Medulla oblongata (tissue), 1 donor: ENCODE measurements around the gene ZNF221.

Source experiments
- DNase-seq: peaks from one replicate; pipeline ENCODE4 v3.0.0-alpha.2; 2015; ENCODE audit errors: extremely low spot score

ZNF221 gene

DNA sequence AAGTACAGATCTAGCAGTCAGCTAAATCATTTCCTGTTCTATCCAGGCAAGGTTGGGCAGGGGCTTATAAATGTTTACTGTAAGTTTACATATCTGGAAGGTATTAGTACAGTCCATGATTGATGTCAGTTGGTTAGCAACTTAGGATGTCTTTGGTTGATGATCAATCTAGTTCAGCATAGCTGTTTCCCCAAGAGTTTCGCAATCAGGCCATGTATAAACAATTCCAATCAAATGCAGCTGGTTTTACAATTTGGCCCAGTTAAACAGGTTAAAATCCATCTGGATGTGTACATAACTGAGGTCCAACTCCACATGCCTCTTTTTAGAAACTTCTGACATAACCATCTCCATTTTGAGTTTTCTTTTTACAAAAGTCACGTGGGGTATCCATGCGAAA lies 6.9 kb downstream of the ZNF221 start:
- no peak for DNase-seq

DNA sequence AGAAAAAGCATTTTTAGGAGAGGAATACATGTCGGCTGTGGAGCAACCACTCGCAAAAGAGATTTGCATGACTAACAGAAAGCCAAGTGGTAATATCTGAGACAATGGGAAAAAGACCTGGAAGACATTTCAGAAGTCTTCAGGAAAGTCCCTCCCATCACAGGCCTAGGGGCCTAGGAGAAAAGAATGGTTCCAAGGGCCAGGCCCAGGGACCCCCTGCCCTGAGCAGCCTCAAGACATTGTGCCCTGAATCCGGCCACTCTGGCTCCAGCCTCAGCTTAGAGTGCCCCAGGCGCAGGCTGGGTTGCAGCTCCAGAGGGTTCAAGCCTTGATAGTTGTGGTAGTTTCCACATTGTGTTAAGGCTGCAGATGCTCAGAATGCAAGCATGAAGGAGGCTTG lies 9.4 kb downstream of the ZNF221 start:
- no peak for DNase-seq

DNA sequence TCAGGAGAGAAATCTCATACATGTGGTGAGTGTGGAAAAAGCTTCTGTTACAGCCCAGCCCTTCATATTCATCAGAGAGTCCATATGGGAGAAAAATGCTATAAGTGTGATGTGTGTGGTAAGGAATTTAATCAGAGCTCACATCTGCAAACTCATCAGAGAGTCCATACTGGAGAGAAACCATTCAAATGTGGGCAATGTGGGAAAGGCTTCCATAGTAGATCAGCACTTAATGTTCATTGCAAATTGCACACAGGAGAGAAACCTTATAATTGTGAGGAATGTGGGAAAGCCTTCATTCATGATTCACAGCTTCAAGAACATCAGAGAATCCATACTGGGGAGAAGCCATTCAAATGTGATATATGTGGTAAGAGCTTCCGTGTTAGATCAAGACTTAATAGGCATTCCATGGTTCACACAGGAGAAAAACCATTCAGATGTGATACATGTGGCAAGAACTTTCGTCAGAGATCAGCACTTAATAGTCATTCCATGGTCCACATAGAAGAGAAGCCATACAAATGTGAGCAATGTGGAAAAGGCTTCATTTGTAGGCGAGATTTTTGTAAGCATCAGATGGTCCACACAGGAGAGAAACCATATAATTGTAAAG lies 15.2 kb downstream of the ZNF221 start:
- DNase-seq: no peak

DNA sequence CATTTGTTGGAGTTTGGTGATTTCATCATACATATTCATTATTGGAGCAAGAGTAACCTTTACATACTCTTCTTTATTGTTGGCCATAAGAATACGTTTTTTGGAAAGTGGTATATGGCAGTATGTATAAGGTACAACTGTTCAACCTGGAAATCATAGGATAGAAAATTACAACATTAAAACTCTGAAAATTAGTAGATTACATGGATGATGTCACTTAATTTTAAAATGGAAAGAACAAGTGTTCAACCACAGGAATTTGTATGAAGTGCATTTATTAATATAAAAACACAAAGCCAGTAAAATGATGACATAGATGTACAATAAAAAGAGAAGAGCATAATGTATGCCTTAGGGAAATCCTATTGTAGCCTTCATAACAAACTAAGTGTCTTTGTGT lies 25.7 kb downstream of the ZNF221 start:
- no peak for DNase-seq

DNA sequence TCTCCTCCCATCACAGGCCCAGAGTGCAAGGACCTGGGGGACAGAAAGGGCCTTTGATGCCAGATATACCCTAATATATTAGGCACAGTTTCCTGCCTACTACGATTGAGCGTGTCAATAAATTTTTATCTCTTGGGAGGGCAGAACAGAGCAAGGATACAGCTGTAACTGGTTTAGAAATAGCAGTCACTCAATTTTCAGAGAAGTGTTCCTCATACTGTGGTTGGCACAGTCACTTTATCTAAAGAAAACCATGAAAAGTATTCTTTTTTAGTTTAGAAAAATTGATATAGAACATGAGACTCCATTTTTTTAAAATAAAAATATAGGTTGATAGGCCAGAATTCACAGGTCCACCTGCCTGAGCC lies 32.5 kb downstream of the ZNF221 start:
- DNase-seq: no peak

DNA sequence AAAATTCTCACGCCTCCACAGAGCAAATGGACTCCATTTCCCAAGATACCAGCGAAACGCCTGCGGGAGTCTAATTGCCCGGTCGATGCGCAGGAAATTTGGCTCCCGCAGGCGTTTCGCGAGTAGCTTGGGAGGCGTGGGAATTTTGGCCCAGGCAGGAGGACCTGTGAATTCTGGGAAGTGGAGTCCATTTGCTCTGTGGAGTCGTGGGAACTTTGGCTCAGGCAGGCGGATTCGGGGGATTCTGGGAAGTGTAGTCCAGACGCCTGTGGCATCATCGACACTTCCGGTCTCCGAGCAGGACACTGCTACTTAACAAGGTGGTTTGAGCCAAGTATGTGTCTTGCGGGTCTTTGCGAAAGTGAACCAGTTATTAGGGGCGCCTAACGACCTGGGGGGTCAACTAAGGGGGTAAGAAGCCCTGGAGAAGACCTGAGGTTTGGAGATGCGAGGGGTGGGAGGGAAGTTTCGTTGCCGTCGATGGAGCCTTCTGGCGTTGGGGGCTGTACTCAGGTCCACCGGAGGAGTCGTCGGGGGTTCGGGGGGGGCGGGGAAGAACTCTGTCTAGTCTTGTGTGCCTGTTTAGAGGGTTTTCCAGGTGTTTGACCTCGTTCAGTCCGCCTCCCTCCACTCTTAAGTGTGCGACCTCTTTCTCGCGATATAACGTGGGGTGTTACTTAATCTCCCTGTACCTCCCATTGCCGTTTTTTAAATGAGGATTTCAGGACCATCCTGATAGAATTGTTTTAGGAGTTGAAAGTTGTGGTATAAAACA lies 33.1 kb downstream of the ZNF221 start, which contains the start of gene ZNF155:
ZNF155 (plus strand) TSS at position 277 of the 775 bp plus-strand sequence. CDS start 4,356 bp downstream, outside the sequence.
- peak; percentile 98 for DNase-seq

DNA sequence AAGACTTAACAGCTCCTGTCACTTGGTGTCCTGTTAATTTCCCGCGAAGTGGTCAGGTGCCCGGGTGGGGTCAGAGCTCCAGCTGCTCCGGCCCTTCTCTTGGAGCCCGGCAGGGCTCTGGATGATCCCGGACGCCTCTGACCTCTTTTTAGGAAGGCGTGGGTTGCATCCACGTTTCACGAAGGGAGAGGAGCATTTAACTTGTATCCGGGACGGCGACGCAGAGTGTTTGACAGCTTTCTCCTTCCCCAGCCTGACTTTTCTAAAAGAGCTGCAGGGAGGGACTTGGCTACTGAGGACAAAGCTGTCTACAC lies 33.6 kb downstream of the ZNF221 start:
- no peak for DNase-seq

DNA sequence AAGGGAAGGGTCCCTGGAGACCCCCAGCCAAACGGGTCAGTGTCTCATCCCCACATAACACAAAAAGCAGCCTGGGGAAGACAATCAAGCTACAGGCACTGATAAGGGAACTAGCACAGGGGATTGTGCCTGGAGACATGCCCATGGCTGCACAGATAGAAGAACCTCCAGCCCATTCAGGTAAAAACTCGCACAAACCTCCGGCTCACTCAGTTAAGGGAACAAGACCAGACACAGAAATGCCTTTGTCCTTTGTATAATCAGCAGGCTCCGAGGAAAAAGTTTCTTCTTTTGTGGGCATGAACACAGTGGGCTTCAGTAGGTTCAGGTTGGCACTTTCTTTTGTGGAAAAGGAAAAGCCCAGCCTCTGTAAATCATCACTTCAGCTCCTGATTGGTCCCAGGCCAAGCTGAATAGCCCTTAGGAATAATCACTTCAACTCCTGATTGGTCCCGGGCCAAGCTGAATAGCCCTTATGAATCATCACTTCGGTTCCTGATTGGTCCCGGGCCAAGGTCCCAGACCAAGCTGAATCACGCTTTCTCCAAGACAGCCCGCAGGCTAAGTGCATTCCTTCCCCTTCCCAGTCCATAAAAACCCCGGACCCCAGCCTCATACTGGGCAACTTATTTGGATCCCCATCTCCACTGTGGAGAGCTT lies 46.7 kb downstream of the ZNF221 start:
- DNase-seq: no peak

DNA sequence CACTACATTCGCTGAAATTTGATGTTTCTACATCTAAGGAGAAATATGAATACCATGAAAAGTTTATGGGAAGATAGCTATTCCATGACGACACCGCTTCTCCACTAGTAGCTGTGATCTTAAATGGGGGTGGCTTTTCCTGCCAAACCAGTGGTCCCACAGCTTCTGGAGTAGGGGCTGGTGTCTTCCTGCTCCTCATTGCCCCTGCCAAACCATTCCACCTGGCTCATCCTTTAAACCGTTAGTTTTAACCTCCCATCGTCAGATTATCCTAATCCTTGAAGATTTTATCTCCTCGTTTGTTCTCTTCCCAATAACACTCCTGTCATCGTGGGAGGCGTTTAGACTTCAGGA lies 51.2 kb downstream of the ZNF221 start:
- no peak for DNase-seq

DNA sequence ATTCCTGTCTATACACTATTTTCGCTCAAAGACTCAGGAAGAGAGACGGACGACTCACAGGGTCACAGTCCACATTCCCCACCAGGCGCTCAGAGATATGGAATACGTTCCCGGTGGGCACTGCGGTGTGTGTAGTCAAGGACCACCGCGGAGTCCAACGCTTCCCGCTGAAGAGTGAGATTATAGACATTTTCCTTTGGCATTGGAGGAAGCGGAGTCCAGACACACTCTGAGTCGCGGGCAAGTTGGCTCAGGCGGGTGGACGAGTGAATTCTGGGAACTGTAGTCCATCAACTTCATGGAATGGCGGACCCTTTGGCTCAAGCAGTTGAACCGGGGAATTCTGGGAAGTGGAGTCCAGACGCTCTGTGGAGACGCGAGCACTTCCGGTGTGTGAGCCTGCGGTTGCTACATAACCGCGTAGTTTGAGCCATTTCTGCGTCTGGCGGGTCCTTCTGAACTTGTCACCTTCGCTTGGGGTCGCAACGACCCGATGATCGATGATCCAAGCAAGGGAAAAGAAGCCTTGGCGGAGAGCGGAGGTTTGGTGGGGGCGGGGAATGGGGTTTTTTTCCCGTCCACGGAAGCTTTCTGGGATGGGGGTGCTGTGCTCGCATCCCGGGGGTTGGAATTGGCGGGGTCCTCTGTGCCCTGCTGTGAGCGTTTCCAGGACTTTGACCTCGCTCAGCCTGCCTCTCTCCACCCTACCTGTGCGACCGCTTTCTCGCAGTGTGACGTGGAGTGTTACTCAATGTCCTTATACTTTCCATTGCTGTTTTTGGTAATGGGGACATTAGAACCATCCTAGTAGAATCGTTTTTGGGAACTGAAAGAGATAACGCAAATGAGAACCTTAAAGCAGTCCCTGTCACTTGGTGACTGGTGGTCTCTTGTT lies 51.8 kb downstream of the ZNF221 start, which contains the start of gene ZNF230:
ZNF230 (plus strand) TSS at position 392 of the 895 bp plus-strand sequence. CDS start 4,122 bp downstream, outside the sequence.
- DNase-seq: peak; percentile 99

DNA sequence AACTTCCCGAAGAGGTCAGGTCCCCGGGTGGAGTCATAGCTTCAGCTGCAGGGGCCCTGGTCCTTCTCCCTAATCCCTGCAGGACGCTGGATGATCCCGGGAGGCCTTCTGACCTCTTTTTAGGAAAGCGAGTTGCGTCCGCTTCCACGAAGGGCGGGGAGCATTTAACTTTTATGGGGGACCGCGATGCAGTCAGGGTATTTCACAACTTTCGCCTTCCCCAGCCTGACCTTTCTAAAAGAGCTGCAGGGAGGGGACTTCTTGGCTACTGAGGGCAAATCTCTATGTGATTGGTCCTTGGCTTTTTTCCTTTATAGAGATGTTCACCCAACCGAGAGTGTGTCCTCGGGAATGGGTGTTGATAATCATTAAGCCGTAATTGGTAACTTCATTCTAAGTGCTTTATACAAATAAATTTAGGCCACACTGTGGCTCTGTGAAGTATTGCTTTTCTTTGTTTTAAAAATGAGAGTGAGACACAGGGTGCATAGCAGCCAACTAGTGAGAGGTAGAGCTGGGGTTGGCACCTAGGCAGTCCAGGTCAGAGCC lies 52.5 kb downstream of the ZNF221 start:
- no peak for DNase-seq

DNA sequence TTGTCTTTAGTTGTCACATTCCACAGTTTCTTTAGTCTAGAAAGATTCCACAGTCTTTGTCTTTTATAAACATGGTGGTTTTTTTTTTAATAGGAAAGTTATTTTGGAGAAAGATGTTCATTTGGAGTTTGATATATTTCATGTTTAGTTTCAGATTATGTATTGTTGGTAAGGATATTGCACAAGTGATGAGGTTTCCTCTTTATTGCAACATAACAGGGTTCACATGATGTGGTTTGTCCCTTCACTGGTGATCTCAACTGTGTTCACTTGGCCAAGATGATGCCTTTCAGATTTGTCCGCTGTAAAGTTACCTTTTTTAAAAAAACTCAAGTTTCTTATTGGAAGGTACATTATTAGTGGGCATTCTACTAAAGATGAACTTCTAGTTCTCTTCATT lies 54.9 kb downstream of the ZNF221 start:
- no peak for DNase-seq

DNA sequence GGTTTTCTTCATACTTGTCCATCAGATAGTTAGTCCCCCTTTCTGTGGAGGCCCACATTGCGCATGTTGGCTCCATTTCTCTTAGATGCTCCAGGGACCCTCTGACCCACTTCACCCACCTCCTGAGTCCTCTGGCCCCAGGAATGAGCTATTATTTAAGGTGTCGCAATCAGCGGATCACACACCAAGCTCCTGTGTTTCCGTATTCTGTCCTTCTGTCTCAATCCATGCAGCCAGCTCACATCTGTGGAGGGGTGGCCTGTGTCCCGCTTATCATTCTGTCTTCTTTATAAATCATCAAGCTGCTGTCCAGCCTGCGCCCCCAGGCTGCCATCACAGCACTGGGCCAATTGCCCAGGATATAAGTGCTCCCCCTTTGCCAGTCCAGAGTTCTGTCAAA lies 56.4 kb downstream of the ZNF221 start:
- no peak for DNase-seq

DNA sequence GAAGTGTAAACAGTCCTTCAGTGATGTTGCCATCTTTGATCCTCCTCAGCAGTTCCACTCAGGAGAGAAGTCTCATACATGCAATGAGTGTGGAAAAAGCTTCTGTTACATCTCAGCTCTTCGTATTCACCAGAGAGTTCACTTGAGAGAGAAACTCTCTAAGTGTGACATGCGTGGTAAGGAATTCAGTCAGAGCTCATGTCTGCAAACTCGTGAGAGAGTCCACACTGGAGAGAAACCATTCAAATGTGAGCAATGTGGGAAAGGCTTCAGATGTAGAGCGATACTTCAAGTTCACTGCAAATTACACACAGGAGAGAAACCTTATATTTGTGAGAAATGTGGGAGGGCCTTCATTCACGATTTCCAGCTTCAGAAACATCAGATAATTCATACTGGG lies 59.4 kb downstream of the ZNF221 start:
- DNase-seq: no peak
